Measurements from ENCODE around the gene ZFP36. TPM values are rescaled to one million over a fixed set of nuclear protein-coding genes. Genes with fewer than 3 reads are reported as not detected.
A peak's percentile ranks its signal among the peaks of the same experiment; 100 is the strongest.

Gene ZFP36
- total RNA-seq, 1 experiment from 2014 or later: 414 TPM

GRCh38 chr19:39424934-39425333 is 18.3 kb downstream of the ZFP36 start:
- in situ Hi-C loops (cut with HindIII; ENCODE audit: low pct_unique_long_range_greater_than_20kb, low sequenced_read_pairs): loop anchor here (5.0 kb wide), 2 partner anchors 33 to 77 kb away; partner anchors contain the start of genes MED29 and PAF1
- no TSS peak for BruUV-seq (replicated peaks)
- Histone ChIP-seq H3K27me3 (ENCODE audit: control insufficient read depth, insufficient read depth, low read length) (no peaks in the 10 kb centered on the region), H3K36me3 (ENCODE audit: control insufficient read depth, insufficient read depth, low read length) (peaks cover 34% of the 10 kb centered on the region), H3K9me3 (ENCODE audit: control insufficient read depth, insufficient read depth, low read depth, low read length) (no peaks in the 10 kb centered on the region), H3K27ac (ENCODE audit: low read length) (peak overlapping the region; percentile 48), H3K4me3 (ENCODE audit: low read depth in 2 of 2, low read length in 2 of 2) (no peak overlapping the region), H3K4me1 (ENCODE audit: control insufficient read depth, insufficient read depth, low read length) (peaks cover 39% of the 10 kb centered on the region)
- no peak for DNase-seq (ENCODE audit: low read depth, low spot score)
- no peak for ATAC-seq
- CTCF ChIA-PET: interaction anchor here (0.6 to 7.9 kb wide), 3 partner anchors 11 to 27 kb away, joined by 8 to 147 read pairs (median 29); partner anchors contain the start of gene PLEKHG2
- TF ChIP-seq POLR2AphosphoS5 (IDR thresholded peaks at IDR 0.05; ENCODE audit: low read depth, low read length) (no peak), REST (IDR thresholded peaks at IDR 0.05; ENCODE audit: insufficient read depth in 1 of 2, low read depth in 2 of 2, low read length in 1 of 2) (no peak)
- intact Hi-C loops (cut with micrococcal nuclease; ENCODE audit: unreplicated experiment): loop anchor here (5.0 kb wide), 1 partner anchor 393 kb away; the partner anchor contains the start of gene FBXO27
- POLR2A ChIA-PET: interaction anchor here (1.0 to 3.9 kb wide), 8 partner anchors 8 to 34 kb away, joined by 3 to 121 read pairs (median 6); partner anchors contain the start of genes MED29, PAF1, RPS16 and SUPT5H

- DNase-seq (ENCODE audit: low read depth, low spot score) (no peak), ATAC-seq (no peak)
- H3K4me1 ChIP-seq (ENCODE audit: control insufficient read depth, insufficient read depth, low read length): peaks cover 47% of the 10 kb centered on the region
- TF ChIP-seq TCF7L2 (IDR thresholded peaks at IDR 0.05; ENCODE audit: low read depth, low read length): no peak
- TF ChIP-seq POLR2AphosphoS5 (IDR thresholded peaks at IDR 0.05; ENCODE audit: low read depth, low read length): no peak
- no peak for TF ChIP-seq REST (IDR thresholded peaks at IDR 0.05; ENCODE audit: insufficient read depth in 1 of 2, low read depth in 2 of 2, low read length in 1 of 2)
- TF ChIP-seq SIN3A (IDR thresholded peaks at IDR 0.05; ENCODE audit: borderline replicate concordance, insufficient read depth, low read depth, low read length): no peak
- TF ChIP-seq CTCF (IDR thresholded peaks at IDR 0.05): no peak
- H3K4me3 ChIP-seq (ENCODE audit: low read depth in 2 of 2, low read length in 2 of 2): no peak overlapping the region
- H3K9me3 ChIP-seq (ENCODE audit: control insufficient read depth, insufficient read depth, low read depth, low read length): no peaks in the 10 kb centered on the region
- intact Hi-C loops (cut with micrococcal nuclease; ENCODE audit: unreplicated experiment): loop anchor here (5.0 kb wide), 1 partner anchor 393 kb away; the partner anchor contains the start of gene FBXO27
- peak overlapping the region; percentile 48 for H3K27ac ChIP-seq (ENCODE audit: low read length)
- no peaks in the 10 kb centered on the region for H3K27me3 ChIP-seq (ENCODE audit: control insufficient read depth, insufficient read depth, low read length)
- no TSS peak for BruUV-seq (replicated peaks)
- peaks cover 28% of the 10 kb centered on the region for H3K36me3 ChIP-seq (ENCODE audit: control insufficient read depth, insufficient read depth, low read length)
- in situ Hi-C loops (cut with HindIII; ENCODE audit: low pct_unique_long_range_greater_than_20kb, low sequenced_read_pairs): loop anchor here (5.0 kb wide), 2 partner anchors 33 to 77 kb away; partner anchors contain the start of genes MED29 and PAF1
- ChIA-PET POLR2A (interaction anchor here (0.9 to 5.3 kb wide), 10 partner anchors 9 to 345 kb away, joined by 3 to 230 read pairs (median 18); partner anchors contain the start of genes MED29, PAF1, PLEKHG2 and RPS16), CTCF (interaction anchor here (1.7 to 7.9 kb wide), 4 partner anchors 10 to 27 kb away, joined by 8 to 147 read pairs (median 46); partner anchors contain the start of genes PLEKHG2 and RPS16)
Measured at GRCh38 chr19:39425744-39426143, 19.1 kb downstream of the ZFP36 start.
